Spleen (tissue), 7 donors: Measurements from ENCODE around the gene NHLRC3.

Experiments
- CTCF ChIP-seq, 11 experiments: fragments of 200-600 bp in 7 of 11; fragments of 450-650 bp in 4 of 11; sonication (generic) in 4 of 11; IDR thresholded peaks in 8 of 11; conservative IDR thresholded peaks in 3 of 11; 1 replicate in 7 of 11; 2 replicates in 4 of 11; pipeline versions ENCODE4 v1.4.0 to v1.8.0; 2016 to 2021; ENCODE audit warnings: antibody characterized with exemption in 11 of 11, inconsistent platforms in 4 of 11, mild to moderate bottlenecking in 1 of 11
- POLR2AphosphoS5 ChIP-seq, 3 donors: sonication (generic); formaldehyde crosslinking; IDR thresholded peaks; one replicate each; pipeline ENCODE4 v1.5.1; 2017; ENCODE audit warnings: antibody characterized with exemption in 3 of 3
- donor health status: DM: no; HTN: no; CAD: no; lungs with moderate emphysema.
- donor health status: DM: no; HTN: no; CAD: no.
- donor health status: DM: no; HTN: no; CAD: no.

- TF ChIP-seq CTCF (IDR thresholded peaks at IDR 0.05 in 8 of 11, conservative IDR thresholded peaks at IDR 0.05 in 3 of 11) (no peak), POLR2AphosphoS5 (IDR thresholded peaks at IDR 0.05) (no peak)
Measured at GRCh38 chr13:39054112-39054511, 15.9 kb downstream of the NHLRC3 start.
